Measurements from ENCODE around the gene IKBKE. TPM values are rescaled to one million over a fixed set of nuclear protein-coding genes. Genes with fewer than 3 reads are reported as not detected.

Gene IKBKE
- total and polyA plus RNA-seq, 11 donors: 0.27 to 10.8 (median 1.1) TPM

GRCh38 chr1:206455666-206456344, 14.5 kb upstream of the IKBKE start:
- ATAC-seq (peak in 1 of 4 donors; percentile 26), DNase-seq (peak in 1 of 5 donors; percentile 75)
- TF ChIP-seq CTCF (IDR thresholded peaks at IDR 0.05) (no peak), POLR2A (IDR thresholded peaks at IDR 0.05) (no peak)
- H3K9me3 ChIP-seq: no peaks in the 10 kb centered on the region
- no peaks in the 10 kb centered on the region for H3K27me3 ChIP-seq
- intact Hi-C loops (cut with DNase I): loop anchor here in 1 of 10 donors (2.0 kb wide), 1 partner anchor 25 kb away; no protein-coding TSS in a partner anchor
- peaks cover 0 to 66% (median 46%) of the 10 kb centered on the region in 9 donors for H3K36me3 ChIP-seq
- peak overlapping the region in 1 of 12 donors; percentile 49 for H3K27ac ChIP-seq
- WGBS, 4 donors: 23 to 43% (median 29%) methylated on average over 10 to 12 of the region's 12 CpGs
- H3K4me3 ChIP-seq: no peak overlapping the region
- H3K4me1 ChIP-seq: peaks cover 0 to 41% (median 24%) of the 10 kb centered on the region in 12 donors

- no peak for TF ChIP-seq POLR2A (IDR thresholded peaks at IDR 0.05)
- no peak for TF ChIP-seq CTCF (IDR thresholded peaks at IDR 0.05)
- Histone ChIP-seq H3K27ac (peak overlapping the region in 7 of 12 donors; percentile 0 to 71 (median 16)), H3K27me3 (no peaks in the 10 kb centered on the region), H3K4me1 (peaks cover 0 to 49% (median 28%) of the 10 kb centered on the region in 12 donors), H3K9me3 (no peaks in the 10 kb centered on the region), H3K36me3 (peaks cover 0 to 63% (median 36%) of the 10 kb centered on the region in 9 donors), H3K4me3 (no peak overlapping the region)
- intact Hi-C loops (cut with DNase I): loop anchor here in 1 of 10 donors (2.0 kb wide), 1 partner anchor 26 kb away; no protein-coding TSS in a partner anchor
- 94 to 95% (median 94%) methylated on average over 11 of the region's 11 CpGs for WGBS, 4 donors
- DNase-seq (peak in 1 of 5 donors; percentile 28), ATAC-seq (peak in 3 of 4 donors; percentile 30 to 48 (median 44))
Measured at GRCh38 chr1:206456577-206457370, 13.5 kb upstream of the IKBKE start.

GRCh38 chr1:206457408-206458120, 12.7 kb upstream of the IKBKE start:
- H3K4me3 ChIP-seq: no peak overlapping the region
- H3K9me3 ChIP-seq: no peaks in the 10 kb centered on the region
- intact Hi-C loops (cut with DNase I): loop anchor here in 1 of 10 donors (2.0 kb wide), 1 partner anchor 27 kb away; no protein-coding TSS in a partner anchor
- H3K4me1 ChIP-seq: peaks cover 0 to 49% (median 28%) of the 10 kb centered on the region in 12 donors
- H3K27ac ChIP-seq: peak overlapping the region in 7 of 12 donors; percentile 0 to 71 (median 29)
- TF ChIP-seq CTCF (IDR thresholded peaks at IDR 0.05) (no peak), POLR2A (IDR thresholded peaks at IDR 0.05) (no peak)
- DNase-seq: peak in 1 of 5 donors; percentile 33
- peaks cover 0 to 58% (median 29%) of the 10 kb centered on the region in 9 donors for H3K36me3 ChIP-seq
- no peaks in the 10 kb centered on the region for H3K27me3 ChIP-seq
- WGBS, 4 donors: 62 to 74% (median 64%) methylated on average over 6 of the region's 6 CpGs
- ATAC-seq: peak in 2 of 4 donors; percentile 21 to 48

Measured in heart left ventricle (tissue), 16 donors.